GM12864 (cell line): Measurements from ENCODE around the gene PEF1.
"Not testable (repeated sequence)": the region's sequence is repeated elsewhere in the genome, so short reads cannot be mapped to it uniquely, and the experiment has no call there.

ENCODE experiments used
- DNase-seq: peaks from one replicate; pipeline ENCODE4 v3.0.0-alpha.2; 2011; ENCODE audit warnings: low read depth
- H3K4me3 ChIP-seq: 2 replicates; pipeline ENCODE4 v1.5.1; 2011; ENCODE audit warnings: mild to moderate bottlenecking, low read depth, low read length, control low read depth
- CTCF ChIP-seq: IDR thresholded peaks from 2 replicates; pipeline ENCODE4 v1.5.1; 2011; ENCODE audit warnings: low read depth, mild to moderate bottlenecking, moderate library complexity, low read length, control low read depth, inconsistent platforms; ENCODE audit errors: missing control alignments

PEF1 gene

DNA sequence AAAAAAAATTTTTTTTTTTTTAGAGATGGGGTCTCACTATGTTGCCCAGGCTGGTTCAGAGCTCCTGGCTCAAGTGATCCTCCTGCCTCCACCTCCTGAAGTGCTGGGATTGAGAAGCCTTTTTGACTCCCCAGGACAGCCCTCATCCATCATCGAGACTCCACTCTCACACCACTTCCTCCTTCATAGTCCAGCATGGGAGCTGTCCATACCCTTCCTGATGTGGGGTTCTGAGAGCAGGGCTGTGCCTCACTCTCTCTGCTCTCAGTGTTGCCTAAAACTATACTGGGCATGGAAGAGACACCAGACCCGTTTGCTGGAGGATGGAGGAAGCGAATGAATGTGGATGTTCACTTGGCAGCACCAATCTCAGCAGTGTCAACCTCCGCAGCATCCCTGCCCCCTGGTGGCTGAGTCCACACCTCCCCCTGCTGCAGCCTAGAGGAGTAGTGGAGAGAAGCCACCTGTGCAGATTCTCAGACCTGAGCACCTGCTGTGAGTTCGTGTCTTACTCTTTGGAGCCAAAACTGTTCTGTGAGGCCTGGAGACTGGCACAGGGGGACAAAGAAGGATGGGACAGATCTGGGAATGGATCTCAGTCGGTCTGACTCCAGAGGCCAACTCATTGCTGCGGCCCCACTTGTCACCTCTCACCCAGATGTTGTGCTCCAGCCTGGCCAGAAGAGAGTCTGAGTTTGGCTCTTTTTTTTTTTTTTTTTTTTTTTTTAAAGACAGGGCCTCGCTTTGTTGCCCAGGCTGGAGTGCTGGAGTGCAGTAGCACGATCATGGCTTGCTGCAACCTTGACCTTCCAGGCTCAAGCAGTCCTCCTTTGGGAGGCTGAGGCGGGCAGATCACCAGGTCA, 50.7 kb downstream of the PEF1 start:
- peak; percentile 37 for DNase-seq
- H3K4me3 ChIP-seq, result no peak overlapping the region
- TF ChIP-seq CTCF, result peak; percentile 99

DNA sequence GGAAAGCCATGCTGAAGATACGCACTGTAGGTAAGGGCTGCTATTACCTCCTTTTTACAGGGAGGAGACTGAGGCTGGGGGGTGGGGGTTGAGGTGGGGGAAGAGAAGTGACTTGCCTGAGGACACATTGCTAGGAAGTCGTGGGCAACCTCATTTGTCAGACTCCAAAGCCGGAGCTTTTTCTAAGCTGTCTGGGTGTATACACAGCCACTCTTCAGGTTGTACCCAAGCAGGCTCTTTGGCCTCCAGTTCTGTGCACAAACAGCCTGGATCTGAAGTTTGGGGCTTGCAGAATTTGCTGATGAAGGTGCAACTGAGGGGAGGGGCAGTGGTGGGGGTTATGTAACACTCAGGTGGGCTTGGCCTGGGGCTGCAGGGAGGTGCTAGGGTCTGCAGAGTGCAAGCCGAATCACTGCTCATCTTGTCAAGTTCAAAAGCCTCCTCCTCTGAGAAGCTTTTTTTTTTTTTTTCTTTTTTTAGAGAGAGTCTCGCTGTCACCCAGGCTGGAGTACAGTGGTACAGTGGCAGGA, 51.5 kb downstream of the PEF1 start:
- DNase-seq, result no peak
- no peak overlapping the region for H3K4me3 ChIP-seq
- no peak for TF ChIP-seq CTCF

DNA sequence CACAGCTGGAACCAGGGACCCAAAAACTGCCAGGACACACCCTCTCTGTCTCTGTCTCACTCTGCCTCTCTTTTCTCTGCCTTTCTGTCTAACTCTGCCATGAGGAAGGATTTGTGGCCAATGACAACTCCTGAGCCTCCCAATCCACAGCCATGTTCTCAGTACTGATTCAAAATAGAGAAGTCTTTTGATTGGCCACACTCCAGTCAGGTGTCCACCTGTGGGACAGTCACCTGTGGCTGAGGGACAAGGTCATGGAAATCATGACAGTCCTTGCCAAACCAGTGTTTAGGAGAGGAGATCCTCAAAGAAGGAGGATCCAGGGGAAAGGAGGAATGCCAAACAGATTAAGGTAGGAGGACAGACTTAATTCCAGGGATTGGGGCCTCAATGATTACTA, 52.5 kb downstream of the PEF1 start:
- no peak overlapping the region for H3K4me3 ChIP-seq
- no peak for DNase-seq
- no peak for TF ChIP-seq CTCF

DNA sequence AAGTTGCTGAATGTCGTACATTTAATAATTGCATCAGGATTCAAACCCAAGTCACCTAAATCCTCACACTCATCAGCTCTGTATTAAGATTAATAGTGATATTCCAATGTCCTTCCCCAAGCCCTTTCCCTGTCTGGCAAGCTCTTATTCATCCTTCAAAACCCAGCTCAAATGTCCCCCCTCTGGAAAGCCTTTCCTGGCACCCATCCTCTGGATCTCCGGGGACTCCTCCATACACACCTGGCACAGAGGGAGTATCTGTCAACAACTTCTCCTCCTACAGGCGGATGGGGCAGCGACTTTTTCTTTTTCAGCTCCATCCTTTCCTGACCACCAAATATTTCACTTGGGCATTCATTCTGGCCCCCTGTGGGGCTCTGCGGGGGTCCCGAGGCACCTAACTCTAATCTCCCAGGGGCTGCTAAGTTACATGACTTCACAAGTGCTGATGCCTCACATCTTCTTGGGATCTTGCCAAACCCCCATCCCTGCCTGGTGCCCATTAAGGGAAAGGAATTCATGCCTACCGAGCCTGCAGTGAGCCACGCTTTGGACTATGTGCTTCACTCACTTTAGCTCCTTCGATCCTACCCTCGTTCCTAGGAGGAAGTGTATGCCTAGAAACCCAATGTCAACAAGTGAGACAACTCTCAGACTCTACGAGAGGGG, 53.1 kb downstream of the PEF1 start:
- no peak for DNase-seq
- no peak for TF ChIP-seq CTCF
- no peak overlapping the region for H3K4me3 ChIP-seq

GRCh38 chr1:31588751-31589515, 55.7 kb downstream of the PEF1 start:
- DNase-seq, result no peak
- H3K4me3 ChIP-seq, result no peak overlapping the region
- no peak for TF ChIP-seq CTCF

GRCh38 chr1:31587720-31588423, 56.8 kb downstream of the PEF1 start:
- DNase-seq, result no peak

DNA sequence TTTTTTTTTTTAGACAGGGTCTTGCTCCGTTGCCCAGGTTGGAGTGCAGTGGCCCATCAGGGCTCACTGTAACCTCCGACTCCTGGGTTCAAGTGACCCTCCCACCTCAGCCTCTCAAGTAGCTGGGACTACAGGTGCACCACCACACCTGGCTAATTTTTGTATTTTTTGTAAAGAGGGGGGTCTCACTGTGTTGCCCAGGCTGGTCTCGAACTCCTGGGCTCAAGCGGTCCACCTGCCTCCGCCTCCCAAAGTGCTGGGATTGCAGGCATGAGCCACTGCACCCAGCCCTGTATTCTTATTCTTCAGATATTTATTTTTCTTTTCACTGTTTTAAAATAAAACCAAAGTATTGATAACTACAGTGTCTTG, 57.4 kb downstream of the PEF1 start:
- not testable (repeated sequence) for H3K4me3 ChIP-seq, DNase-seq

More at GRCh38 chr1:31587720-31588423, 56.8 kb downstream of the PEF1 start:
- peak; percentile 86 for TF ChIP-seq CTCF
- H3K4me3 ChIP-seq, result no peak overlapping the region
